ENCODE measurements around the gene DNAH14. TPM values are rescaled to one million over a fixed set of nuclear protein-coding genes. Genes with fewer than 3 reads are reported as not detected.
"Not testable (repeated sequence)": the region's sequence is repeated elsewhere in the genome, so short reads cannot be mapped to it uniquely, and the experiment has no call there.

The DNAH14 gene
- total and polyA plus RNA-seq, 2 of the 13 experiments (the other 11 are each of a cell fraction or from before 2014, with no cell fraction given), result 4.5 to 27.5 TPM

GRCh38 chr1:224945651-224946348 lies 16.3 kb downstream of the DNAH14 start (continued):
- TF ChIP-seq ZGPAT (CRISPR knock-in tag; IDR thresholded peaks at IDR 0.05), result peak; percentile 81; the same call in 1 of the 2 replicates
- TF ChIP-seq POLR2G (IDR thresholded peaks at IDR 0.05; ENCODE audit: low read depth, low read length), result 0 out of 2 replicates have a peak, but pooled peaks have one; percentile 27
- 0 out of 2 replicates have a peak, but pooled peaks have one; percentile 38 for TF ChIP-seq ZNF761 (CRISPR knock-in tag; conservative IDR thresholded peaks at IDR 0.05)
- peak; percentile 72; the same call in 1 of the 2 replicates for TF ChIP-seq ZNF350 (CRISPR knock-in tag; IDR thresholded peaks at IDR 0.05; ENCODE audit: borderline replicate concordance, low read depth)
- peak; percentile 53; the same call in 1 of the 2 replicates for TF ChIP-seq ERF (CRISPR knock-in tag; IDR thresholded peaks at IDR 0.05)
- TF ChIP-seq SNAPC2 (CRISPR knock-in tag; IDR thresholded peaks at IDR 0.05), result peak; percentile 29; the same call in 1 of the 2 replicates
- TF ChIP-seq HINFP (CRISPR knock-in tag; IDR thresholded peaks at IDR 0.05; ENCODE audit: low read depth), result peak; percentile 55; the same call in 1 of the 2 replicates
- peak; percentile 61 for TF ChIP-seq FOSL2 (CRISPR knock-in tag; IDR thresholded peaks at IDR 0.05)
- 0 out of 2 replicates have a peak, but pooled peaks have one; percentile 53 for TF ChIP-seq ZNF281 (CRISPR knock-in tag; IDR thresholded peaks at IDR 0.05; ENCODE audit: borderline replicate concordance)
- TF ChIP-seq HNF4G (IDR thresholded peaks at IDR 0.05; ENCODE audit: borderline replicate concordance, low read depth, low read length), result peak; percentile 78
- peak; percentile 86 for TF ChIP-seq HNF4G (CRISPR knock-in tag; IDR thresholded peaks at IDR 0.05; ENCODE audit: borderline replicate concordance, low read depth)
- TF ChIP-seq ELF3 (CRISPR knock-in tag; IDR thresholded peaks at IDR 0.05), result peak; percentile 55; the same call in 1 of the 2 replicates
- TF ChIP-seq NONO (IDR thresholded peaks at IDR 0.05), result not testable (repeated sequence)
- peak; percentile 56 for TF ChIP-seq NONO (CRISPR knock-in tag; conservative IDR thresholded peaks at IDR 0.05)
- TF ChIP-seq TARDBP (CRISPR knock-in tag; IDR thresholded peaks at IDR 0.05), result peak; percentile 83
- 0 out of 2 replicates have a peak, but pooled peaks have one; percentile 28 for TF ChIP-seq ZFP90 (CRISPR knock-in tag; IDR thresholded peaks at IDR 0.05; ENCODE audit: borderline replicate concordance)
- TF ChIP-seq HMGXB4 (CRISPR knock-in tag; IDR thresholded peaks at IDR 0.05; ENCODE audit: borderline replicate concordance in 1 of 2, low read depth in 1 of 2), result peak; percentile 78 to 81; a peak in 3 of 4 replicates
- TF ChIP-seq BORCS8-MEF2B (CRISPR knock-in tag; IDR thresholded peaks at IDR 0.05), result peak; percentile 61; the same call in 1 of the 2 replicates
- peak; percentile 69 for TF ChIP-seq ISL2 (CRISPR knock-in tag; IDR thresholded peaks at IDR 0.05)
- peak; percentile 54; the same call in 1 of the 2 replicates for TF ChIP-seq ZFX (CRISPR knock-in tag; IDR thresholded peaks at IDR 0.05; ENCODE audit: low read depth)
- TF ChIP-seq SP4 (CRISPR knock-in tag; IDR thresholded peaks at IDR 0.05), result 0 out of 2 replicates have a peak, but pooled peaks have one; percentile 68
